Fibroblast of skin of scalp (primary cell): ENCODE results near the gene SMAD5.
A peak's percentile ranks its signal among the peaks of the same experiment; 100 is the strongest.

Source experiments
- DNase-seq: peaks from one replicate; pipeline ENCODE4 v3.0.0-alpha.2; 2013

Gene SMAD5

DNA sequence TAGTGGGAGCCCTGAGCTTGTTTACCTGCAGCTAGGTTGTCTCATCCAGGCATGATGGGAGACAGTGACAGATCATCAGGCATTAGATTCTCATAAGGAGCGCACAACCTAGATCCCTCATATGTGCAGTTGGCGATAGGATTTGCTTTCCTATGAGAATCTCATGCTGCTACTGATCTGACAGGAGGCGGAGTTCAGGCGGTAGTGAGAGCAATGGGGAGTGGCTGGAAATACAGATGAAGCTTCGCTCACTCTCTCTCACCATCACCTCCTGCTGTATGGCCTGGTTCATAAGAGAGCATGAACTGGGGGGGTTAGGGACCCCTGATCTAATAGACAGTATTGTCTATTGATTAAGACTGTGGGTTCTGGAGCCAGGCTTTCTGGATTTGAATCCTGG, 24.9 kb downstream of the SMAD5 start:
- DNase-seq: no peak

DNA sequence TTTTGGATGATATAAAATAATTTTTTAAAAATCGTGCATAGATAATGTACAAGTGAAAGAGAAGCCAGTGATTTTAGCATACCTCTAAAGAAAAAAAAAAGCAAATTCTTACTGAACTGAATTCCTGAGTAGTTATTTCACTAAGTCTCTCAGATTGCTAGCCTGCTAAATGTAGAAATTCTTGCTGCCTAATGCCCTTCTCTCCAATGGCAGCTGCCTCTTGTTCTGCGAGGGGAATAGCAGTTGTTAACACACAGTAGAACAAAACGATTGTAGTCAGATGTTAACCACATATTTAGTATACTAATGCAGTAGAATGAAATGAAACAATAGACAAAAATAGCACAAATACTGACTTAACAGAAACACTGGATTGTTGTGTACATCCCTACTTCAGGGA, 26.8 kb downstream of the SMAD5 start:
- peak; percentile 57 for DNase-seq

DNA sequence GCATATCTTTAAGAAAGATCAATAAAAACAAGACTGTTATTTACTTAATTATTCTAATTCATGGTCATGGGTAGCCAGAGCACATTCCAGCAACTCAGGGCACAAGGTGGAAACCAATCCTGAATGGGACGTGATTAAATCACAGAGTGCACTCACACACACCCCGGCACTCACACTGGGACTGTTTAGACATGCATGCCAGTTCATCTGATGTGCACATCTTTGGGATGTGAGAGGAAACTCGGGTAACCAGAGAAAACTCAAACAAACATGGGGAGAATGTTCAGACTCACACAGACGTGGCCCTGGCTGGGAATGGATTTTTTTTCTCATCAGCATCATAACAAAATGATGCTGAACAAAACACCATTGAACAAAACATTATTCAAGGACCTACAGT, 29.4 kb downstream of the SMAD5 start:
- no peak for DNase-seq

DNA sequence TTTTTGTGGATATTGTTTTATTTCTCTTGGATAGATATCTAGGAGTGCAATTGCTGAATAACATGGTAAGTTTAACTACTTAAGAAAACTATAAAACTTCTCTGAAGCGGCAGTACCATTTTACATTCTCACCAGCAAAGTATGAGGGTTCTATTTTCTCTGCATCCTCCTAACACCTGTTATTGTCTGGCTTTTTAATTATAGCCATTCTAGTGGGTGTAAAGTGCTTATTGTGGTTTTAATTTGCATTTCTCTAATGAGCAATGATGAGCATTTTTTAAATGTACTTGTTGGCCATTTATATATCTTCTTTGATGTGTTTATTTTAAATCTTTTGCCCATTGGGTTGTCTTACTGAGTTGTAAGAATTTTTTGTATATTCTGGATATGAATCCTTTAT, 31.6 kb downstream of the SMAD5 start:
- no peak for DNase-seq

DNA sequence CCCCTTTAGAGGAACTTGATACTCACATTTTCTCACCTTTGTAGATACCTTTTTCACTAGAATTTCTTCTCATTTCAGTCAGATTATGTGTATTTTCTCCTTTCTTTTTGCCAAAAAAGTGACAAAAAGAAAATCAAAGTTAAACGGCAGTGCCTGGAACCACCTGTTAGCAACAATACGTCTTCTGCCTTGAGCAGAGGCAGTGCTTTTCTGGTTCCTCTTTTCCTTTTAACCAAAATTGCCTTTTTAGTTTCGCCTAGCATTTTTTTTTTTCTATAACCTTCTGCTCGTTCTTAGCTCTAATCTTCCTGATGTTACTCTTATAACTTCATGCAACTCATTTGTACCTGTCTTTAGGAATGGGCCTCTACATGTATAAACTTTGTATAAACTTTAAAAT, 34.3 kb downstream of the SMAD5 start:
- no peak for DNase-seq

DNA sequence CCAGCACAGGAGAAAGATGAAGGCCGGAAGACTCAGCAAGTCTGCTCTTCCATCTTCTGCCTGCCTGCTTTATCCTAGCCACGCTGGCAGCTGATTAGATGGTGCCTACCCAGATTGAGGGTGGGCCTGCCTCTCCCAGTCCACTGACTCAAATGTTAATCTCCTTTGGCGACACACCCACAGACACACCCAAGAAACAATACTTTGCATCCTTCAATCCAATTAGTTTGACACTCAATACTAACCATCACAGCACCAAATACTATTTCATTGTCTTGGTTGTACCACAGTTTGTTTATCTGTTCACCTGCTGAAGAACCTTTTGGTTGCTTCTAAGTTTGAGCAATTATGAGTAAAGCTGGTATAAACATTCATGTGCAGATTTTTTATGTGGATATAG, 36.6 kb downstream of the SMAD5 start:
- no peak for DNase-seq

DNA sequence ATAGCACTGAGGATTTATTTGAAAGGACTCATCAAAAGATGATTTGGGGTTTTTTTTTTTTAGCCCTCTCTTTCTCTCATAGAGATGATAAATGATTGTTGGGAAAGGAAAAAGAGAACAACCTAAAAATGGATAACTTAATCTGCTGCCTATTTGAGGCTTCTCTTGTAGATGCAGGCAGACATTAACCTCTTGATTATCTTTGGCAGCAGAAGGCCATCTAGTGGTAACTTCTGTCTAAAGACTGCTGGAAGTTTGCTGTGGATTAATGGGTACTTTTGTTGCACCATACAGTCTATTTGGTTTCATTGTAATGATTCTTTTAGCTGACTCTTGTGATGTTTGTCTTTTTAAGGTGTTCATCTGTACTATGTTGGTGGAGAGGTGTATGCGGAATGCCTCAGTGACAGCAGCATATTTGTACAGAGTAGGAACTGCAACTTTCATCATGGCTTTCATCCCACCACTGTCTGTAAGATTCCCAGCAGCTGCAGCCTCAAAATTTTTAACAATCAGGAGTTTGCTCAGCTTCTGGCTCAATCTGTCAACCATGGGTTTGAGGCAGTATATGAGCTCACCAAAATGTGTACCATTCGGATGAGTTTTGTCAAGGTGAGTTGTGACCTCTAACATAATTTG, 41.5 kb downstream of the SMAD5 start:
- DNase-seq: peak; percentile 58

DNA sequence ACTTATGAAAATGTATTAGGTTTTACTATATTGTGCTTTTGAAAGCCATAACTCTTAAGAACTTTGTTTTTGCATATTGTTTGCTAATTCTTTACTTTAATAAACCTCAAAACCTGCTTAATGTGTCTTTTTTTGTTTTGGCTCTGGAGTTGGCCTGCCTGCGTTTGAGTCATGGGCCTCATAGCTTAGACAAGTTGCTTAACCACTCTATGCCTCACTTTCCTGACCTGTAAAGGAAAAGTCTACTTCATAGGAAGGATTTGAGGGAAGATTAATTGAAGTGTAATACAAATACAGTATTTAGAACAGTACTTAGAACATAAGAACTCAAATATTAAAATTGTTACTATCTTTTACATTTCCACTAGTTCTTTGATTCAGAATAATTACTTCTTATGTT, 50.0 kb downstream of the SMAD5 start:
- no peak for DNase-seq

DNA sequence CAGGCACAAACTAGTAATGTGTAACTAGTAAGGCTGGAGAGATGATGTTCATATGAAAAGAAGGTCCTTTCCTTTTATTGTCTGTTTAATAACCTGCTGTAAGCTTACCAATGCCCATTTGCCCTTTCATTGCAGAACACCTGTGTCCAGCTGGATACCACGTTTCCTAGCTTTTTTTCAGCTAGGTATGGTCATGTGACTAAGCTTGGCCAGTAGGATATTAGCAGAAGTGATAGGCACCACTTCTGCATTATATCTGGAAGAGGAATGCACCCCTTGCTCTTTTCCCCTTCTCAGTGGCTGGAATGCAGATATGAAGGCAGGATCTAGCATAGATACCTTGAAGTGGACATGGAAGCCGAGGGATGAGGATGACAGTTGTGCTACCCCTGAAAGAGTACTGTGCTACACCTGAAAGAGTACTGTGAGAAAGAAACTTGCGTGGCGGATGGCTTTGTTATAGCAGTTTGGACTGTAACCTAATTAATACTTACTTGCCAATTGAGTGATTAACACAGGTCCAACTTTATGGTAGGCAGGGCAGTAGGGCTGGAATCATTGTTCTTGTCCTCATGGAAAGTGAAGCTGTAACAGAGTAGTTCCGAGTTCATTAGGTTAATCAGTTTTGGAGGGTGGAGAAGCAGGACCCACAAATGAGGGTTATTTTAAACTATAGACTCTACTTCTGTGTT, 53.5 kb downstream of the SMAD5 start:
- DNase-seq: no peak

DNA sequence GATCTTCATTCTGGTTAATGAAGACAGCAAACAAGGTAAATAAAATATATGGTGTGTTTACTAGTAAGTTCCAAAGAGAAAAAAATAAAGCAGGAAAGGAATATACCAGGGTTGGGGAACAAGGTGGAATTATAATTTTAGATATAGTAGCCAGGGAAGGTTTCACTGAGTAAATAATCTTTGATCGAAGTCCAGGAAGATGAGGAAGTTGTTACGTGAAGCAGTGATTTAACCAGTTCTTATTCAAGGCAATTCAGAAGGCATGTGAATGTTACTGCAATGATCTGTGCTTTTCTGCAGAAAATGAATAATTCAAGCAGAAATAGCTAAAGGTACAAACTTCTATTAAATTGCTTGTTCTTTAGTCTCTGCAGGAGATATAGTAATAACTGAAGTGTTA, 54.2 kb downstream of the SMAD5 start:
- no peak for DNase-seq

DNA sequence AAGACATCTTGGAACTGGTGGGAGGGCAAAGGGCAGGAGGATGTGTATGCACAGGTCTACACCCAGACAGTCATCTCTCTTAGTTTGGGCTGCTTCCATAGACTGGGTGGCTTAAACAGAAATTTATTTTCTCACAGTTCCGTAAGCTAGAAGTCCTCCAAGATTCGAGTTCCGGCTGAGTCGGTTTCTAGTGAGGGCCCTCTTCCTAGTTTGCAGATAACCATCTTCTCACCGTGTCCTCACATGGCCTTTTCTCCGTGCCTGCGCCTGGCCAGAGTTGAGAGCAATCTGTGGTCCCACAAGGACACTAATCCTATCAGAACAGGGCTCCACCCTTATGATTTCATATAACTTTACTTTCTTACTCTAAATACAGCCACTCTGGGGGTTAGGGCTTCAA, 56.2 kb downstream of the SMAD5 start:
- DNase-seq: no peak

DNA sequence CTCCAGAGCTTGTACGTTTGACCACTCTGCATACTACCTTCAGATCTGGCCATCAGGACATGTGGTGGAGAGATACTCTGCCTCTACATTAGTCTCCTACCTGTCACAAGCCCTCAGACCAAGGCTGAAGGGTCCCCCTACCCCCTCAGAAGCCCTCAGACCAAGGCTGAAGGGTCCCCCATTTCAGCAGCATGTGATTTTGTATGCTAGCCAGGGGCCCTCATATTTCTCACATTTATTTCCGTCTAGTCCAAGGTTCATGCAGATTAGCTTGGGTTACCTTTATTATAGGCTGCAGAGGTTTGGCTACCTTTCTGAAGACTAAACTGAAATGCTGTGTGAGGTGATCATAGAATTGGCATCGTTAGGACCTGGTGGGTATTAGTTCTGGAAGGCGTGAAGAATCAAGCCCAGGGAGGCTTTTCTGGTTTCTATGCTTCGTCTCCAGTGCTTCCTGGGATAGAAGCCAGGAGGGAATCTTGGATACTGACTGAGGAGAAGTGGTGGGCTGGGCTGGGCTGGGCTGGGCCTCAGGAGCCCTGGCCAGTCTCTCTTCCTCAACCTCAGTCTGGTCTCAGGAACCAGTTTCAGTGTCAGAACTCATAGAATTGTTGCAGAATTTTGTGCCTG, 57.6 kb downstream of the SMAD5 start:
- DNase-seq: no peak

DNA sequence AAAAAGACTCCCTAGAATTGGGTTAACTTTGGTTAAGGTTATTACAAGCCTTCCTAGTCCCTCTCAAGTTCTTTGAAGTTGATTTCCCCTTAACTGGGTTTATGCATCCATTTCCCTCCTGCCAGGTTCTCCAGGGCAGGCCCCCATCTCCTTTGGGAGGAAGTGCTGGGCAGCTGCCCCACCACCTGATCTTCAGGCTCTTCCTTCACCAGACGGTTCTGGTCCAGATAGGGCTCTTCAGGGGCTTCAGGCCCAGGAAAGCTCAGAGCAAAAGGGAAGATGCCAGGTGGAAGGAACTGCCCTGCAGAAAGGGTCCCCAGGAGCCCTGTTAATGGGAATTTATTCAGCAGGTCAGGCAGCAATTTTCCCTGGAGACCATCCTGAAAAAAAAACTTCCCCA, 58.3 kb downstream of the SMAD5 start:
- no peak for DNase-seq

DNA sequence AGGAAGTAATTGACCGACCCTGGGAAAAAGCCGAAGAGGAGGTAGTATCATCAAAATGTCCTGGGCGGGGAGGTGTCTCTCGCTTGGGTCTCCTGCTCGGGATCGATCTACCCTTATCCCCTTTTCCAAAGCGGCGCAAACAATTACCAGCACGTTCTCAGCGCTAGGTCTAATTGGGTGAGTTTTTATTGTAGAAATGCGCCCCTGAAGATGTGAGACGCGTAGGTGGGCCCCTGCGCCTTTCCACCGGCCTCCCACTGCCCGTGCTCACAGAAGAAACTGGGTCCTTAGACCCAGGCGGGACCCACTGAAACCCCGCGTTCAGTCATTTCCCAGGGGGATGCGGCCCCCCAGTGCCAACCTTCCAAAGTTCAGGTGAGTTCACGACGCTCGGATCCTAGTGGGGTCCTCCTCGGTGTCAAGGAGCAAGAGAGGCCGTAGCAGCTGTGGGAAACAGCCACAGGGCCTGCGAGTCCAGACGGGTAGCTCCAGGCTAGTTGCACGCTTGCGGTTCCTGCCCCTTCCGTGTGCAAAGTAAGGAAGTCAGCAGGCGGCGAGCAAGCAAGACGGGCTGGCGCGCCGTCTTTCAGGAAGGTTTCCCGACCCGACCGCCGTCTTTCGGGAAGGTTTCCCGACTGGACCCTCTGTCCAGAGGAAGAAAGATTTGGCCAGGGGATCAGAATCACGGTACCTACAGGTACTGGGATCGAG, 58.8 kb downstream of the SMAD5 start:
- peak; percentile 34 for DNase-seq

DNA sequence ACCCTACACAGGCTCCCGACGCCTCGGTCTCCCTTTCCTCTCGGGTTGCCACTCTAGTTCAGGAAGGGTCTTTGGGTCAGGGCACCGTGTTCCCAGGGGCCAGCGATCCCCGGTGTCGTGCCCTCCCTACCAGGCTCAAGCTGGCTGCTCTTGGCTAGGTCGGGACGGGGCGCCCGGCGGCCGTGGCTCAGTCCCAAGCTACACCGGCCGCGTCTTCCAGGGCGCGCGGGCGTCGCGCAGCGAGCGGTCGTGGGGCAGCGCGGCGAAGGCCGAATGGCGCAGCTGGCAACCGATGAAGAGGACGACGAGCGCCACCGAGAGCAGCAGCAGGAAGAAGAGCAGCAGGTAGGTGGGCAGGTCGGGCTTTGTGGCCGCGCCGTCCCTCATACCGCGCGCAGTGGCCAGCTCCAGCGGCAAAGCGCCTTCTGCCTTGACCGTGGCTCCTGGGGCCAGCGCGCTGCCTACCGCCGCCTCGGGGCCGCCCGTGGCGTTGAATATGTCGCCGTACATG, 59.4 kb downstream of the SMAD5 start:
- DNase-seq: no peak

DNA sequence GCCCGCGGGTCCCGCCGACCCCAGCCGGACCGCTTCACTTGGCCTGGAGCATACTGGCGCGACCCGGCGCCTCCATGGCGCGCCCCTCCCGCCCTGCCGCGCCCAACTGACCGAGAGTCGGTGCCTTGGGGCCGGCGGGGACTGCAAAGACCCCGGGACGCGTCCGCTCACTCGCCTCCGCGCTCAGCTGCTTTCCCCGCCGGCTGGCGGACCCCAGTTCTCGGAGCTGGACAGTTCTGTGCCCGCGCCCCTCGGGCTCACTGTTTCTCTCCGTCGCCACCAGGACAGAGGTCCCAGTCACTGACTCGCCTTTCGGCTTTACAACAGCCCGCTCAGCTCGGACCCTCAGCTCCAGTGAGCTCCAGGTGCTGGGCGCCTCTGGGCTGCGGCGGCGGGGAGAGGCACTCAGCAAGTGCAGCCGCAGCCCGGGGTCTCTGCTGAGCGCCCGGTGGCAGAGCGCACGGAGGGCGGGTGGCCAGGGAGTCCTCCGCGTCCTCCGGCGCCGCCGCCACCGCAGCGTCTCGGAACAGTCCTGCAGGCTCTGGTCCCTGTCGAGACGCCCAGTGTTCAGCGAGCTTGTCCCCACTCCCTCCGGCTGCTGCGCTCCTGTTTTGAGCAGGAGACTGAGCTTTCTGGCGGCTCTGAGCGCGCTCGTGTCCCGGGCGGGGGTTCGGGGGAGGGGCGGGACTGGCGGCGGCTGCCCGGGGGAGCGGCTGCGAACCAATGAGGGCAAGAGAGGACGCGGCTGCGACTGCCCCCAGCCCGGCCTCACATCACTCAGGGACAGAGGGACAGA, 60.1 kb downstream of the SMAD5 start, which contains the start of gene SMIM32:
TSS of gene SMIM32 (minus strand) at position 637 of the 796 bp plus-strand sequence. CDS start 638 bp downstream, outside the sequence.
- peak; percentile 20 for DNase-seq

DNA sequence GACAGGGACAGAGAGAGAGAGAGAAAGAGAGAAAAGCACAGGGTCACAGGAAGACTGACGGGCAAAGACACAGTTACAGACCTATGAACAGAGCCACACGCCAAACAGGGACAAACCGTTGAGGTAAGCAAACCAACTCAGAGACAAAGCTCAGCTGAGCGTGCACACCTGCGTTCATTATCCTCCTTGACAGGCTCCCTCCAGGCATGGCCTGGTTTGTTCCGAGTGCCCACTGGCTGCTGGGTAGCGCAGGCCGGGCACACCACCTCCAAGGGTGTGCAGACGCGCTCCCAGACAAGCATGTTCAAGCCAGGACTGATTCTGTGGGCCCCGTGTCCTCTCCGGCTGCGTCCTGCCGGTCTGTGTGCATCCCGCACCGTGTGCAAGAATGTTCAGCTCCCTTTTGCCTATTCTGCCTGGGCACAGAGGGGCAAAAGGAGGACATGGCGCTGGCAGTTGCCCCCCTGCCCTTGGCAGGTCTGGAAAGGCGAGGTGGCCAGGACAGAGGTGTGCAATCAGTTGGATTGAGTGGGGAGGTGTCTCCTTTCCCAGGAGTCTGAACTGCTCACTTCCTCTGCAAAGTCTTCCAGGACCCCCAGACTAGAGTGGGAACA, 60.8 kb downstream of the SMAD5 start:
- DNase-seq: no peak

DNA sequence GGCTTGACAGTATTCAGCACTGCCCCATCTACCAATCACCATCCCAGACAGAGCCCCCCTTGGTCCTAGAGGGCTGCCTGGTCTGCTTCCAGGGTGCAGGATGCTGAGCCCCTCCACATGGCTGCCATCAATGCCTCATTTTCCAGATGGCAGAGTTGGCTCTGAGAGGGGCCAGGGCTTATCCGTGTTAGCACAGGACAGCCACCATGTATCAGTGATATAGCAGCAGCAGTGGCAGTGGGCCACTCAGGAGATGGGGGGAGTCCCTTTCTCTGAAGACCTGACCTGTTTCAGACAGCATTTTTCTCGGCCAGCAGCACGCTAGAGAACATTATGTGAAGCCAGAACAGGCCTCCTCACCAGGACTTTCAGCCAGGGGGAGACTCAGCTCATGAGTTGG, 61.9 kb downstream of the SMAD5 start:
- DNase-seq: no peak

DNA sequence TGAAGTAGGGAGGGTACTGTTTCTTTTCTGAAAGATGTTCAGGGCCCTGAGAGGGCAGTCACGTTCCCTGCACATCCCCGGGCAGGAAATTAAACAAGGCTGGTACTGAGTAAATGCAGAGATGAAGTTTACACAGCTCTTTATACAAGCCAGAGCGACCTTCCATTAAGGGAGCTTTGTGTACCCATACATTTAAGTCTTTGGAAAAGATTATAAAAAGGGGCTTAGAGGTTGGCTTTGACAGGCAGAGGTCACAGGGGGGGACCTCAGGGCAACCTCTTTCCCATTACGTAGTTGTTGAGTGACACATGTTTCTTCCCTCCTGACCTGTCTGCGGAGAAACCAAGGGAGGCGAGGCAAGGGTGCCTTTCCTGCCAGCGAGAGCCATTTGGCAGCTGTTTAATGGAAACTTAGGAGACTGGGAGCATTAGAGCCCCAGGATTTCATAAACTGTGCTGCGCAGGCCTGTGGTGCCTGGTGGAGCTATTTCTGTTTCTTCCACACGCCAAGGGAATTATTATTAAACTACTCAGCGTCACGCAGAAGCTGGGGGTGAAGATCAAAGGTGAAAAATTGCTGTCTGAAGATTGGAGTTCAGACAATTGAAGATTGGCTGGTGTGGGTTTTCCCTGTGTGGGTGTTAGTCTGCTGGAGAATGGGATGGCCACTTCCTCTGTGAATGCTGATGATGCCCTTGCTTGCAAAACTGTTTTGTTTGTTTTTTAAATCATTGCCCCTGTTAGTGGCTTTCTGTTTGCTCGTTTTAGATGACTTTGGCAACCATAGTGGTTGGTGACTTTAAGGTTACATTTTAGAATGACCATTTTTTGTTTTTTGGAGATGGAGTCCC, 63.6 kb downstream of the SMAD5 start:
- no peak for DNase-seq

DNA sequence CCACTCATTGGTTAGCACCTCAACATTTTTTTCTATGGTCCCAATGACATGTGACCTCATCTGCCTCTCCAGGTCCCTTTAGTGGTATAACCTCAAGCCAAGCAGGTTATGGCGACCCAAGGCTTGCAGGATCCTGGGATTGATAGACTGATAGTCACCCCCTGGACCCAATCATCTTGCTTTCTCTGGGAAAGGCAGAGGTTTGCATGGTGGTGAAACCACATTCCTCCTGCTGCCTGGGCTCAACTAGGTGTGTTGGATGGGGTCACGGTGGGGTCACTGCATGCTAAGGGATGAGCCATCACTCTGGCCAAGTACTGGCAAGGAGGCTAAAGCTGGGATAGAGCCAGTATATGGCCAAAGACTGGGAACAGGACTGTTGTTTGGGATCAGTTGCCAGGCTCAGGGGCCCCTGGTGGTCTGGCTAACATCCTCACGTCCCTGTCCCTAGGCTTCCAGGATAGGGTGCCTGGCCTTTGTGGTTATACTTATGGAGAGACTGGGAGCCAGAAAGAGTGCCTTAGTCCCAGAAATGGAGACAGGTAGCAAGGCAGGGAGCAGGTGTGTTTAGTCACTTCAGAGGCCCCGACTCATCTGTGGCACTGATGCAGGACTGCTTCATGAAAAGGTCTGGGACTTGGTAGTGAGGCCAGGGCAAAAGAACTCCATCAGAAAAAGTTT, 65.0 kb downstream of the SMAD5 start:
- no peak for DNase-seq
